HEK293T (cell line): ENCODE data around the gene DPP7.

ENCODE experiments used
- FOXA1 ChIP-seq: fragments of 450-650 bp; IDR thresholded peaks from 2 replicates; pipeline ENCODE4 v1.6.1; 2016; ENCODE audit warnings: mild to moderate bottlenecking
- FOXK2 ChIP-seq: fragments of 450-650 bp; IDR thresholded peaks from 2 replicates; pipeline ENCODE4 v1.6.1; 2016; ENCODE audit warnings: mild to moderate bottlenecking
- FOXM1 ChIP-seq: fragments of 450-650 bp; IDR thresholded peaks from 2 replicates; pipeline ENCODE4 v1.6.1; 2017; ENCODE audit warnings: mild to moderate bottlenecking, borderline replicate concordance
- LEF1 ChIP-seq: fragments of 450-650 bp; IDR thresholded peaks from 2 replicates; pipeline ENCODE4 v1.6.1; 2017; ENCODE audit warnings: mild to moderate bottlenecking, borderline replicate concordance
- SP1 ChIP-seq: fragments of 450-650 bp; IDR thresholded peaks from 2 replicates; pipeline ENCODE4 v1.6.1; 2017
- TARDBP ChIP-seq: fragments of 450-650 bp; IDR thresholded peaks from 2 replicates; pipeline ENCODE4 v1.6.1; 2016
- ZNF384 ChIP-seq: fragments of 450-650 bp; IDR thresholded peaks from 2 replicates; pipeline ENCODE4 v1.6.1; 2016

DNA sequence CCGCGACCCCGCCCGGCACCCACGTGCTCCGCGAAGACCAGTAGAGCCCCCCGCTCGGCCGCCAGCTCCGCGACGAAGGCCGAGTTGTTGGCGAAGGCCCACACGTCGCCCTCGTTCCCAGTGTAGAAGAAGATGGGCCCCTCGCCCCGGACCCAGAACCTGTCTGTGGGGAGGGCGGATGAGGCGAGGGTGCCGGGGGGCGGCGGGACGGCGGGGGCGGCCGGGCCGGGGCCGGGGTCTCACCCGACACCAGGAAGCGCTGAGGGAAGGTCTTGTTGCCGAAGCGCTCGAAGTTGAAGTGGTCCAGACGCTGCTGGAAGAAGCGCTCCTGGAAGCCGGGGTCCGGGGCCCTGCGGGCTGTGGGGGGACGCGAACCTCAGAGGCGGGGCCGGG is 317 bp downstream of the DPP7 start:
- TF ChIP-seq FOXK2 (no peak), FOXM1 (no peak), ZNF384 (no peak), FOXA1 (no peak), SP1 (no peak), LEF1 (no peak), TARDBP (no peak)
